ENCODE data around the gene TAF5. TPM values are rescaled to one million over a fixed set of nuclear protein-coding genes. Genes with fewer than 3 reads are reported as not detected.
A peak's percentile ranks its signal among the peaks of the same experiment; 100 is the strongest.

Gene TAF5
- total and polyA plus RNA-seq, 10 of the 15 experiments (the other 5 are each of a cell fraction or from before 2014, with no cell fraction given), result 3.7 to 9.2 (median 7.3) TPM

DNA sequence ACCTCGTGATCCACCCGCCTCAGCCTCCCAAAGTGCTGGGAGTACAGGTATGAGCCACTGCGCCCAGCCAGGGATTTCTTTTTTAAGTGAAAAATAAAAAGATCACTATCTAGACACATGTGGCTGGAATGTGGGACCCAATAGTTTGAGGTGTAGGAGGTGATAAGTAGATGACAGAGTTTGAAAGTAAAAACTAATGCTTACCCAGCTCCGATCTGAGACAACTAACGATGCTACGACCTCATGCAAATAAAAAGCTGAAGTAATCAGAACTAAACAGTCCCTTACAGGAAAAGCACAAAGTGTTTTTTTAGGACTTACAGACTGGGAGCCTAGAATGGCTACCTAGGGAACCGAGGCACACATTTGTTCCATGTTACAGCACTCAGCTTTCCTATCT, 39.9 kb upstream of the TAF5 start:
- SMC1A ChIA-PET (ENCODE audit: uncharacterized antibody, unreplicated experiment), result no interaction called here
- H3K36me3 ChIP-seq (ENCODE audit: control insufficient read depth in 2 of 2, insufficient read depth in 2 of 2, low read length in 1 of 2), result peaks cover 2 to 4% of the 10 kb centered on the region in 2 experiments
- FAIRE-seq (peak; percentile 69), ATAC-seq (no peak), DNase-seq (ENCODE audit: low read depth, low spot score) (no peak)
- H3K79me2 ChIP-seq (ENCODE audit: control insufficient read depth, insufficient read depth, low read length), result no peaks in the 10 kb centered on the region
- H4K20me1 ChIP-seq (ENCODE audit: control insufficient read depth, insufficient read depth), result no peaks in the 10 kb centered on the region
- no peaks in the 10 kb centered on the region for H3K9me3 ChIP-seq (replicated peaks; ENCODE audit: control insufficient read depth, insufficient read depth, low read length)
- RAD21 ChIA-PET (ENCODE audit: unreplicated experiment), result no interaction called here
- no peak overlapping the region for H3K9ac ChIP-seq (ENCODE audit: control insufficient read depth, insufficient read depth, low read length)
- 47% methylated on average over 7 of the region's 7 CpGs for WGBS (ENCODE audit: insufficient coverage, insufficient replicate concordance, low lambda C conversion rate, missing lambda C conversion rate)
- POLR2A ChIA-PET, result no interaction called here
- BruUV-seq (replicated peaks), result no TSS peak
- intact Hi-C loops (cut with micrococcal nuclease; ENCODE audit: unreplicated experiment) (no loop called here), in situ Hi-C loops (cut with MboI) (no loop called here)
- no peak overlapping the region for H3K27ac ChIP-seq (ENCODE audit: control insufficient read depth, insufficient read depth)
- CTCF ChIA-PET, result interaction anchor here (0.6 kb wide), 1 partner anchor 257 kb away, joined by 5 read pairs; no protein-coding TSS in a partner anchor
- H3K4me1 ChIP-seq (ENCODE audit: control insufficient read depth, insufficient read depth, low read length), result no peaks in the 10 kb centered on the region
- H3K4me2 ChIP-seq (ENCODE audit: control insufficient read depth, insufficient read depth), result no peak overlapping the region
- H3K27me3 ChIP-seq (replicated peaks in 1 of 2; ENCODE audit: control insufficient read depth in 2 of 2, insufficient read depth in 2 of 2, low read length in 1 of 2), result no peaks in the 10 kb centered on the region
- no peak overlapping the region for H3K4me3 ChIP-seq
- H2AFZ ChIP-seq (ENCODE audit: control insufficient read depth, low read depth, low read length), result no peak overlapping the region
- TF ChIP-seq, protein P1, sequence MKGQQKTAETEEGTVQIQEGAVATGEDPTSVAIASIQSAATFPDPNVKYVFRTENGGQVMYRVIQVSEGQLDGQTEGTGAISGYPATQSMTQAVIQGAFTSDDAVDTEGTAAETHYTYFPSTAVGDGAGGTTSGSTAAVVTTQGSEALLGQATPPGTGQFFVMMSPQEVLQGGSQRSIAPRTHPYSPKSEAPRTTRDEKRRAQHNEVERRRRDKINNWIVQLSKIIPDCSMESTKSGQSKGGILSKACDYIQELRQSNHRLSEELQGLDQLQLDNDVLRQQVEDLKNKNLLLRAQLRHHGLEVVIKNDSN (IDR thresholded peaks at IDR 0.05; ENCODE audit: borderline replicate concordance, extremely low read length, insufficient read depth, low read depth, low read length), result no peak
- TF ChIP-seq, protein P2, sequence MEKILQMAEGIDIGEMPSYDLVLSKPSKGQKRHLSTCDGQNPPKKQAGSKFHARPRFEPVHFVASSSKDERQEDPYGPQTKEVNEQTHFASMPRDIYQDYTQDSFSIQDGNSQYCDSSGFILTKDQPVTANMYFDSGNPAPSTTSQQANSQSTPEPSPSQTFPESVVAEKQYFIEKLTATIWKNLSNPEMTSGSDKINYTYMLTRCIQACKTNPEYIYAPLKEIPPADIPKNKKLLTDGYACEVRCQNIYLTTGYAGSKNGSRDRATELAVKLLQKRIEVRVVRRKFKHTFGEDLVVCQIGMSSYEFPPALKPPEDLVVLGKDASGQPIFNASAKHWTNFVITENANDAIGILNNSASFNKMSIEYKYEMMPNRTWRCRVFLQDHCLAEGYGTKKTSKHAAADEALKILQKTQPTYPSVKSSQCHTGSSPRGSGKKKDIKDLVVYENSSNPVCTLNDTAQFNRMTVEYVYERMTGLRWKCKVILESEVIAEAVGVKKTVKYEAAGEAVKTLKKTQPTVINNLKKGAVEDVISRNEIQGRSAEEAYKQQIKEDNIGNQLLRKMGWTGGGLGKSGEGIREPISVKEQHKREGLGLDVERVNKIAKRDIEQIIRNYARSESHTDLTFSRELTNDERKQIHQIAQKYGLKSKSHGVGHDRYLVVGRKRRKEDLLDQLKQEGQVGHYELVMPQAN (conservative IDR thresholded peaks at IDR 0.05), result no peak
- TF ChIP-seq RCOR1 (conservative IDR thresholded peaks at IDR 0.05; ENCODE audit: low read depth, low read length) (no peak), HDGF (IDR thresholded peaks at IDR 0.05) (no peak), SMARCA5 (IDR thresholded peaks at IDR 0.05) (no peak), JUNB (IDR thresholded peaks at IDR 0.05) (no peak), ZNF217 (IDR thresholded peaks at IDR 0.05) (no peak), CREM (IDR thresholded peaks at IDR 0.05; ENCODE audit: low read depth) (no peak), KLF5 (IDR thresholded peaks at IDR 0.05; ENCODE audit: partially characterized antibody) (no peak), SREBF1 (IDR thresholded peaks at IDR 0.05; ENCODE audit: low read length) (no peak), STAT1 (conservative IDR thresholded peaks at IDR 0.05) (no peak)
- TF ChIP-seq, protein P3, sequence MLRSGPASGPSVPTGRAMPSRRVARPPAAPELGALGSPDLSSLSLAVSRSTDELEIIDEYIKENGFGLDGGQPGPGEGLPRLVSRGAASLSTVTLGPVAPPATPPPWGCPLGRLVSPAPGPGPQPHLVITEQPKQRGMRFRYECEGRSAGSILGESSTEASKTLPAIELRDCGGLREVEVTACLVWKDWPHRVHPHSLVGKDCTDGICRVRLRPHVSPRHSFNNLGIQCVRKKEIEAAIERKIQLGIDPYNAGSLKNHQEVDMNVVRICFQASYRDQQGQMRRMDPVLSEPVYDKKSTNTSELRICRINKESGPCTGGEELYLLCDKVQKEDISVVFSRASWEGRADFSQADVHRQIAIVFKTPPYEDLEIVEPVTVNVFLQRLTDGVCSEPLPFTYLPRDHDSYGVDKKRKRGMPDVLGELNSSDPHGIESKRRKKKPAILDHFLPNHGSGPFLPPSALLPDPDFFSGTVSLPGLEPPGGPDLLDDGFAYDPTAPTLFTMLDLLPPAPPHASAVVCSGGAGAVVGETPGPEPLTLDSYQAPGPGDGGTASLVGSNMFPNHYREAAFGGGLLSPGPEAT (IDR thresholded peaks at IDR 0.05; ENCODE audit: low read depth), result no peak
- TF ChIP-seq, protein P4, sequence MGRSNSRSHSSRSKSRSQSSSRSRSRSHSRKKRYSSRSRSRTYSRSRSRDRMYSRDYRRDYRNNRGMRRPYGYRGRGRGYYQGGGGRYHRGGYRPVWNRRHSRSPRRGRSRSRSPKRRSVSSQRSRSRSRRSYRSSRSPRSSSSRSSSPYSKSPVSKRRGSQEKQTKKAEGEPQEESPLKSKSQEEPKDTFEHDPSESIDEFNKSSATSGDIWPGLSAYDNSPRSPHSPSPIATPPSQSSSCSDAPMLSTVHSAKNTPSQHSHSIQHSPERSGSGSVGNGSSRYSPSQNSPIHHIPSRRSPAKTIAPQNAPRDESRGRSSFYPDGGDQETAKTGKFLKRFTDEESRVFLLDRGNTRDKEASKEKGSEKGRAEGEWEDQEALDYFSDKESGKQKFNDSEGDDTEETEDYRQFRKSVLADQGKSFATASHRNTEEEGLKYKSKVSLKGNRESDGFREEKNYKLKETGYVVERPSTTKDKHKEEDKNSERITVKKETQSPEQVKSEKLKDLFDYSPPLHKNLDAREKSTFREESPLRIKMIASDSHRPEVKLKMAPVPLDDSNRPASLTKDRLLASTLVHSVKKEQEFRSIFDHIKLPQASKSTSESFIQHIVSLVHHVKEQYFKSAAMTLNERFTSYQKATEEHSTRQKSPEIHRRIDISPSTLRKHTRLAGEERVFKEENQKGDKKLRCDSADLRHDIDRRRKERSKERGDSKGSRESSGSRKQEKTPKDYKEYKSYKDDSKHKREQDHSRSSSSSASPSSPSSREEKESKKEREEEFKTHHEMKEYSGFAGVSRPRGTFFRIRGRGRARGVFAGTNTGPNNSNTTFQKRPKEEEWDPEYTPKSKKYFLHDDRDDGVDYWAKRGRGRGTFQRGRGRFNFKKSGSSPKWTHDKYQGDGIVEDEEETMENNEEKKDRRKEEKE (IDR thresholded peaks at IDR 0.05), result no peak
- TF ChIP-seq, protein P5, sequence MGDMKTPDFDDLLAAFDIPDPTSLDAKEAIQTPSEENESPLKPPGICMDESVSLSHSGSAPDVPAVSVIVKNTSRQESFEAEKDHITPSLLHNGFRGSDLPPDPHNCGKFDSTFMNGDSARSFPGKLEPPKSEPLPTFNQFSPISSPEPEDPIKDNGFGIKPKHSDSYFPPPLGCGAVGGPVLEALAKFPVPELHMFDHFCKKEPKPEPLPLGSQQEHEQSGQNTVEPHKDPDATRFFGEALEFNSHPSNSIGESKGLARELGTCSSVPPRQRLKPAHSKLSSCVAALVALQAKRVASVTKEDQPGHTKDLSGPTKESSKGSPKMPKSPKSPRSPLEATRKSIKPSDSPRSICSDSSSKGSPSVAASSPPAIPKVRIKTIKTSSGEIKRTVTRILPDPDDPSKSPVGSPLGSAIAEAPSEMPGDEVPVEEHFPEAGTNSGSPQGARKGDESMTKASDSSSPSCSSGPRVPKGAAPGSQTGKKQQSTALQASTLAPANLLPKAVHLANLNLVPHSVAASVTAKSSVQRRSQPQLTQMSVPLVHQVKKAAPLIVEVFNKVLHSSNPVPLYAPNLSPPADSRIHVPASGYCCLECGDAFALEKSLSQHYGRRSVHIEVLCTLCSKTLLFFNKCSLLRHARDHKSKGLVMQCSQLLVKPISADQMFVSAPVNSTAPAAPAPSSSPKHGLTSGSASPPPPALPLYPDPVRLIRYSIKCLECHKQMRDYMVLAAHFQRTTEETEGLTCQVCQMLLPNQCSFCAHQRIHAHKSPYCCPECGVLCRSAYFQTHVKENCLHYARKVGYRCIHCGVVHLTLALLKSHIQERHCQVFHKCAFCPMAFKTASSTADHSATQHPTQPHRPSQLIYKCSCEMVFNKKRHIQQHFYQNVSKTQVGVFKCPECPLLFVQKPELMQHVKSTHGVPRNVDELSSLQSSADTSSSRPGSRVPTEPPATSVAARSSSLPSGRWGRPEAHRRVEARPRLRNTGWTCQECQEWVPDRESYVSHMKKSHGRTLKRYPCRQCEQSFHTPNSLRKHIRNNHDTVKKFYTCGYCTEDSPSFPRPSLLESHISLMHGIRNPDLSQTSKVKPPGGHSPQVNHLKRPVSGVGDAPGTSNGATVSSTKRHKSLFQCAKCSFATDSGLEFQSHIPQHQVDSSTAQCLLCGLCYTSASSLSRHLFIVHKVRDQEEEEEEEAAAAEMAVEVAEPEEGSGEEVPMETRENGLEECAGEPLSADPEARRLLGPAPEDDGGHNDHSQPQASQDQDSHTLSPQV (IDR thresholded peaks at IDR 0.05), result no peak
